Nephron progenitor cell (in vitro differentiated cells): Measurements from ENCODE around the gene MEI1.

Experiments used
- DNase-seq: peaks from one replicate; pipeline ENCODE4 v3.0.0; 2021
- H3K27ac Mint-ChIP-seq: 2 replicates; pipeline ENCODE4 v1.8.0; 2021; ENCODE audit warnings: mild to moderate bottlenecking, moderate library complexity, mixed read lengths
- H3K27me3 Mint-ChIP-seq: 2 replicates; pipeline ENCODE4 v1.8.0; 2021; ENCODE audit warnings: mild to moderate bottlenecking, low read depth, mixed read lengths; ENCODE audit not compliant: poor library complexity
- H3K36me3 Mint-ChIP-seq: 2 replicates; pipeline ENCODE4 v1.8.0; 2021; ENCODE audit warnings: low read depth, mixed read lengths
- H3K4me1 Mint-ChIP-seq: 2 replicates; pipeline ENCODE4 v1.8.0; 2021; ENCODE audit warnings: mixed read lengths
- H3K4me3 Mint-ChIP-seq: 2 replicates; pipeline ENCODE4 v1.8.0; 2021; ENCODE audit warnings: mild to moderate bottlenecking, moderate library complexity, mixed read lengths
- H3K9me3 Mint-ChIP-seq: 2 replicates; pipeline ENCODE4 v1.8.0; 2021; ENCODE audit warnings: mild to moderate bottlenecking, moderate library complexity, mixed read lengths
- TF ChIP-seq, protein P1 (sequence below): fragments of 200-600 bp; sonication (generic); IDR thresholded peaks from 2 replicates; pipeline ENCODE4 v1.5.0; 2021; ENCODE audit warnings: antibody characterized with exemption

The MEI1 gene, protein sequence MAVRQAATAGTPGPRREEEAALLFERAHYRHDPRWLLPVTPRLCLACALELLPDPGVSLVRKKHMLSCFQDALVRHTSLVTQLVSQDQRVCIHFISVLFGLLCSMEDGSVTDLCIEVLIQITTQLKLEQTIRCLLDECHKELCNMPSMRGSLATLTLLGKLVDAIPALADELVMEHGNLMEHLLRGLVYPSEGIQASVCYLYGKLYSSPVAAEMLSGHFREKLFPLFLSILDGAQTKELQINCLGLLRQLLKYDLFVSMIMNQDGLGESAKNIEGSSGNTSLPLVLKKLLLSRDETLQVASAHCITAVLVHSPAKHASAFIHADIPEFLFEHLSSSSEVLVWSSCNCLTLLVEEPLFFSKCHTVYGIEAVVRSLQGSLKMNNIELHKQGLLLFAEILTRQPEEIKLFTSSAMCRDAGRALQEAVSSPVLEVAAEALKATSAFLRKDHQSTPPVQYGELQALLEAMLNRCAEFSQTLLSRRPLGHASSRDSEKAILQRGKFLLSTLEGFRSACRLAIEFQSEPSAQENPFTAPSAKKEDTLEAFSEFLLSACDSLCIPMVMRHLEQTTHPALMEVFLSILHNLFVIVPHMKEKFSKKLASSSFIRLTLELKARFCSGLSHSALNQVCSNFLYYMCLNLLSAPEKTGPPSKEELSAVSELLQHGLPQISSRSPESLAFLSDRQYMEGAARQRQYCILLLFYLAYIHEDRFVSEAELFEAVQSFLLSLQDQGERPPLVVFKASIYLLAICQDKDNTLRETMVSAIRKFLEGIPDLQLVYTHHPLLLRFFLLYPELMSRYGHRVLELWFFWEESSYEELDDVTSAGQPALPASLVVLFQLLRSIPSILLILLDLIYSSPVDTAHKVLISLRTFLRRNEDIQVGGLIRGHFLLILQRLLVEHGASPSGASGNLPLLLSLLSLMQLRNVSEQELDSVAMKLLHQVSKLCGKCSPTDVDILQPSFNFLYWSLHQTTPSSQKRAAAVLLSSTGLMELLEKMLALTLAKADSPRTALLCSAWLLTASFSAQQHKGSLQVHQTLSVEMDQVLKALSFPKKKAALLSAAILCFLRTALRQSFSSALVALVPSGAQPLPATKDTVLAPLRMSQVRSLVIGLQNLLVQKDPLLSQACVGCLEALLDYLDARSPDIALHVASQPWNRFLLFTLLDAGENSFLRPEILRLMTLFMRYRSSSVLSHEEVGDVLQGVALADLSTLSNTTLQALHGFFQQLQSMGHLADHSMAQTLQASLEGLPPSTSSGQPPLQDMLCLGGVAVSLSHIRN

DNA sequence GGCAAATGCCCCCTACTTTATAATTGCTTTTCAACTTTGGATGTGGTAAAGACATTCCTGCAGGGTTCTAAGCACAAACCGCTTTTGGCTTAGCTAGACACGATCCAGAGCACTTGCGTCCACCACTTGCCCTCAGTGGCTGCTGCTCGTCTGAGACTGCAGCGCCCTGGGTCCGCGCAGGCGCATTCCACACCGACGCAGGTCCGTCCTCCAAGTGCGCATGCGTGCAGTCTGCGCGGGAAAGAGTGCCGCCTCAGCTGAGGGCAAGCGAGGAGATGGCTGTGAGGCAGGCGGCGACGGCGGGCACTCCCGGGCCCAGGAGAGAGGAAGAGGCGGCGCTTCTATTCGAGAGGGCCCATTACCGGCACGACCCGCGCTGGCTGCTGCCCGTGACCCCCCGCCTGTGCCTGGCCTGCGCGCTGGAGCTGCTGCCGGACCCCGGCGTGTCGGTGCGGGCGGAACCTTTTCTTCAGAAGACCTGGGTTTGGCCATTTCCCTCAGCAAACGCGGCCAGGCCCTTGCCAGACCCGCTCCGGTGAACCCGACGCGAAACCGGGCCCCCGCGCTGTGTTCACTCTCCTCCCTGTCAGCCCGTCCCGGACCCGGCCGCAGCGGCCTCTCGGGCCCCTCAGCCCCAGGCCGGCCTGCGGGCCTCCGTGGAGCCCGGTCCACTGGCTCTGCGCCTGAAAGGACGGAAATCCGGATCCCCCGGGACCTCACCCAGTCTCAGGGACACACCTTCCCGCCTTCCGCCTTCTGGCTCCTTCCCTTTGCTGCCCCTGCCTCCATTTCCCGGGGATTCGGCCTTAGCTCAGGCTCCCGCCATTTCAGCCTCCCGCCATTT is at the start of gene MEI1:
Gene MEI1 (plus strand): TSS at position 240 of the 844 bp plus-strand sequence. CDS start 36 bp downstream, at position 276.
- Mint-ChIP-seq H3K4me3 (no peak within 1 kb of the TSS), H3K27ac (no peak within 1 kb of the TSS), H3K27me3 (peaks cover 13% of the 10 kb centered on the region), H3K36me3 (no peaks in the 10 kb centered on the region), H3K9me3 (no peaks in the 10 kb centered on the region), H3K4me1 (no peaks in the 10 kb centered on the region)
- TF ChIP-seq, protein P1, sequence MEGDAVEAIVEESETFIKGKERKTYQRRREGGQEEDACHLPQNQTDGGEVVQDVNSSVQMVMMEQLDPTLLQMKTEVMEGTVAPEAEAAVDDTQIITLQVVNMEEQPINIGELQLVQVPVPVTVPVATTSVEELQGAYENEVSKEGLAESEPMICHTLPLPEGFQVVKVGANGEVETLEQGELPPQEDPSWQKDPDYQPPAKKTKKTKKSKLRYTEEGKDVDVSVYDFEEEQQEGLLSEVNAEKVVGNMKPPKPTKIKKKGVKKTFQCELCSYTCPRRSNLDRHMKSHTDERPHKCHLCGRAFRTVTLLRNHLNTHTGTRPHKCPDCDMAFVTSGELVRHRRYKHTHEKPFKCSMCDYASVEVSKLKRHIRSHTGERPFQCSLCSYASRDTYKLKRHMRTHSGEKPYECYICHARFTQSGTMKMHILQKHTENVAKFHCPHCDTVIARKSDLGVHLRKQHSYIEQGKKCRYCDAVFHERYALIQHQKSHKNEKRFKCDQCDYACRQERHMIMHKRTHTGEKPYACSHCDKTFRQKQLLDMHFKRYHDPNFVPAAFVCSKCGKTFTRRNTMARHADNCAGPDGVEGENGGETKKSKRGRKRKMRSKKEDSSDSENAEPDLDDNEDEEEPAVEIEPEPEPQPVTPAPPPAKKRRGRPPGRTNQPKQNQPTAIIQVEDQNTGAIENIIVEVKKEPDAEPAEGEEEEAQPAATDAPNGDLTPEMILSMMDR = no peak
- DNase-seq = no peak

DNA sequence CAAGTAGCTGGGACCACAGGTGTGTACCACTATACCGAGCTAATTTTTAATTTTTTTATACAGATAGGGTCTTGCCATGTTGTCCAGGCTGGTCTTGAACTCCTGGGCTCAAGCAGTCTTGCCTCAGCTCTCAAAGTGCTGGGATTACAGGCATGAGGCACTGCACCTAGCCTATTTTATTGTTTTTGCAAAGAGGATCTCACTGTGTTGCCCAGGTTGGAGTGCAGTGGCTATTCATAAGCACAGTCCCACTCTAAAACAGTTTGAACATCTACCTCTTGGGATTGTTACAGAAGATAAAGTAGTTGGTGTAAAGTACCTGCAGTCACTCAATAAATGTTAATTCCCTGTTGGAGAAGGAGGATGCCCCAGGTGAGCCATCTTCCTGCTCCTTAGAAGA is 49.1 kb upstream of the MEI1 start:
- H3K4me3 Mint-ChIP-seq = no peak overlapping the region
- no peak overlapping the region for H3K27ac Mint-ChIP-seq
- TF ChIP-seq, protein P1 = no peak

DNA sequence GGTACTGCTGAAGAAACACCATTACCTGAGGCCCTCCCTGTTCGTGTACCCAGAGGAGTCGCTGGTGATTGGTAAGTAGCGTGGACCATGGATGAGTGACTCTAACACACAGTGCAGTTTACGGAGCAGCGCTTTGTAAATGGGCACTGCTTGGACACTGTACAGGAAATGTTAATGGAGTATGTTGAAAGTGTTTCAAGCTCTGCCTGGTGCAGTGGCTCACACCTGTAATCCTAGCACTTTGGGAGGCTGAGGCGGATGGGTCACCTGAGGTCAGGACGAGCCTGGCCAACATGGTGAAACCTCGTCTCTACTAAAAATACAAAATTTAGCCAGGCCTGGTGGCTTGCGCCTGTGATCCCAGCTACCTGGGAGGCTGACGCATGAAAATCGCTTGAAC is 48.5 kb upstream of the MEI1 start:
- Mint-ChIP-seq H3K4me1 (no peaks in the 10 kb centered on the region), H3K9me3 (no peaks in the 10 kb centered on the region), H3K4me3 (no peak overlapping the region), H3K36me3 (peaks cover 81% of the 10 kb centered on the region), H3K27me3 (no peaks in the 10 kb centered on the region), H3K27ac (no peak overlapping the region)
- no peak for DNase-seq
- TF ChIP-seq, protein P1 = no peak

More for the DNA sequence above, 49.1 kb upstream of the MEI1 start:
- H3K27me3 Mint-ChIP-seq = no peaks in the 10 kb centered on the region
- H3K36me3 Mint-ChIP-seq = peaks cover 83% of the 10 kb centered on the region
- H3K9me3 Mint-ChIP-seq = no peaks in the 10 kb centered on the region
- DNase-seq = no peak
- H3K4me1 Mint-ChIP-seq = no peaks in the 10 kb centered on the region

DNA sequence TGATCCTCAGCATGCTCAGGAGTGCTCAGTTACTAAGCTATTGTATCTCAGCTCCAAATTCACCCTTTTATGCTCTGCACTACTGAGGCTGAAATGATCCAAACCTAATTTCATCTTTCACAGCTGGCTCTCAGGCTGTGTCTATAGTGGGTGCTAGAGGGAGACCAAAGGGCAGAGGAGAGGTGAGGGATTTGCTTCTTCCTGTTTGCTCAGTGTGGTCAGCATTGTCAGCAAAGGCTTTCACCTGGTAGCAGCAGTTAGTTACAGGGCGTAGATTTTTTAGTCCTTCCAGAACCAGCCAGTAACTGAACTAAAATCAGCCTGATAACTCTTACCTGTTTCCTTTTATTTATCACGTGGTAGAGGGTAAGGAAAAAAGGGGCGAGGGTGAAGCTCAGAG is 45.0 kb upstream of the MEI1 start:
- no peaks in the 10 kb centered on the region for H3K27me3 Mint-ChIP-seq
- no peaks in the 10 kb centered on the region for H3K4me1 Mint-ChIP-seq
- peaks cover 84% of the 10 kb centered on the region for H3K36me3 Mint-ChIP-seq
- no peak overlapping the region for H3K4me3 Mint-ChIP-seq
- no peaks in the 10 kb centered on the region for H3K9me3 Mint-ChIP-seq
- TF ChIP-seq, protein P1 = no peak
- H3K27ac Mint-ChIP-seq = peak overlapping the region; percentile 48
- no peak for DNase-seq

DNA sequence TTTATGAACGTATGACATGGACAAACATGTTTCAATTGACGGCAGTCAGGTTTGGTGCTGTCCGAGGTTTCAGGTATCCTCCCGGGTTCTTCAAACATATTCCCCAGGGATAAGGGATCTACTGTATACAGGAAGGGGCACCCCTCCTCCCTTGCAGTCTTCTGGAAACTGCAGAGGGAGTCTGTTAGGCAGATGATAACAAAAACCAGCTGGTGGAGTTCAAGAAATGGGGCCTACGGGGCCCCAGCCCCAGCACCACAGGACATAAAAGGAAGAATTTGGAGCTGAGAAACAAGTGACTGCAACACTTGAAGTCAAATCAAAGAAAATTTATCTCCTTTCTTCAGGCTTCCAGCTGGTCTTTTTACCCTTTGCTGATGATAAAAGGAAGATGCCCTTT is 42.7 kb upstream of the MEI1 start:
- Mint-ChIP-seq H3K27ac (peak overlapping the region; percentile 86), H3K4me3 (no peak overlapping the region), H3K36me3 (peaks cover 87% of the 10 kb centered on the region)

More for the DNA sequence above, 42.7 kb upstream of the MEI1 start:
- DNase-seq = no peak
- TF ChIP-seq, protein P1 = no peak
- no peaks in the 10 kb centered on the region for H3K9me3 Mint-ChIP-seq
- H3K4me1 Mint-ChIP-seq = no peaks in the 10 kb centered on the region
- H3K27me3 Mint-ChIP-seq = no peaks in the 10 kb centered on the region
